Stimulated activated CD4-positive, alpha-beta T cell treated with anti-CD3 and anti-CD28 coated beads, Interleukin-1b, Interleukin-23, amount 100 ng/mL, for 1 hour (primary cell): ENCODE results near the gene CAMKK2.
"Not testable (repeated sequence)": the region's sequence is repeated elsewhere in the genome, so short reads cannot be mapped to it uniquely, and the experiment has no call there.

Experiments
- DNase-seq, 2 donors: peaks; one replicate each; pipeline ENCODE4 v3.0.0-alpha.2; 2020; ENCODE audit warnings: low read depth in 2 of 2

The CAMKK2 gene

GRCh38 chr12:121296618-121297434, at the start of gene CAMKK2:
Gene CAMKK2, minus strand, starts transcription at chr12:121296709. Its CDS starts 22,183 bp downstream, at chr12:121274526.
- DNase-seq: peak; percentile 60 to 72

GRCh38 chr12:121345151-121345815, 48.8 kb upstream of the CAMKK2 start:
- DNase-seq: no peak

- no peak for DNase-seq
Observed at GRCh38 chr12:121344506-121344905, 48.0 kb upstream of the CAMKK2 start.

- DNase-seq: no peak
Observed at GRCh38 chr12:121337416-121337815, 40.9 kb upstream of the CAMKK2 start.

- no peak for DNase-seq
Observed at GRCh38 chr12:121334513-121335343, 38.2 kb upstream of the CAMKK2 start.

GRCh38 chr12:121333747-121334146, 37.2 kb upstream of the CAMKK2 start:
- no peak for DNase-seq

GRCh38 chr12:121331248-121331647, 34.7 kb upstream of the CAMKK2 start:
- no peak for DNase-seq

- DNase-seq: no peak
Observed at GRCh38 chr12:121330692-121331091, 34.2 kb upstream of the CAMKK2 start.

GRCh38 chr12:121330195-121330594, 33.7 kb upstream of the CAMKK2 start:
- no peak for DNase-seq

- DNase-seq: no peak
Observed at GRCh38 chr12:121328620-121329019, 32.1 kb upstream of the CAMKK2 start.

- no peak for DNase-seq
Observed at GRCh38 chr12:121326996-121327674, 30.6 kb upstream of the CAMKK2 start.

- DNase-seq: no peak
Observed at GRCh38 chr12:121325922-121326396, 29.4 kb upstream of the CAMKK2 start.

- DNase-seq: no peak
Observed at GRCh38 chr12:121323908-121324307, 27.4 kb upstream of the CAMKK2 start.

- DNase-seq: no peak
Observed at GRCh38 chr12:121318121-121318520, 21.6 kb upstream of the CAMKK2 start.

- no peak for DNase-seq
Observed at GRCh38 chr12:121314431-121314830, 17.9 kb upstream of the CAMKK2 start.

- not testable (repeated sequence) for DNase-seq
Observed at GRCh38 chr12:121310231-121310630, 13.7 kb upstream of the CAMKK2 start.

GRCh38 chr12:121307397-121307796, 10.9 kb upstream of the CAMKK2 start:
- DNase-seq: not testable (repeated sequence)

GRCh38 chr12:121304306-121304705, 7.8 kb upstream of the CAMKK2 start:
- no peak for DNase-seq

- DNase-seq: no peak
Observed at GRCh38 chr12:121301876-121302275, 5.4 kb upstream of the CAMKK2 start.

GRCh38 chr12:121300083-121300819, 3.7 kb upstream of the CAMKK2 start:
- no peak for DNase-seq

- DNase-seq: no peak
Observed at GRCh38 chr12:121299662-121300061, 3.2 kb upstream of the CAMKK2 start.
